Body of pancreas (tissue), 4 donors: ENCODE data around the gene GMEB2.

Experiments
- CTCF ChIP-seq, 7 experiments: fragments of 450-650 bp in 4 of 7; fragments of 200-600 bp in 3 of 7; sonication (generic) in 3 of 7; IDR thresholded peaks; one replicate each; pipeline ENCODE4 v1.5.1; 2016 to 2019; ENCODE audit warnings: antibody characterized with exemption in 7 of 7
- POLR2A ChIP-seq, 3 donors: fragments of 450-650 bp; IDR thresholded peaks; one replicate each; pipeline ENCODE4 v1.6.1; 2016; ENCODE audit warnings: antibody characterized with exemption in 3 of 3, mild to moderate bottlenecking in 2 of 3

GRCh38 chr20:63636752-63637628 is 10.1 kb upstream of the GMEB2 start:
- TF ChIP-seq CTCF (IDR thresholded peaks at IDR 0.05) (no peak), POLR2A (IDR thresholded peaks at IDR 0.05) (no peak)
